ENCODE results near the gene CEACAM20. TPM values are rescaled to one million over a fixed set of nuclear protein-coding genes. Genes with fewer than 3 reads are reported as not detected.

The CEACAM20 gene
- total and polyA plus RNA-seq, 4 donors, result not detected

GRCh38 chr19:44570984-44571684, 41.7 kb upstream of the CEACAM20 start:
- 46 to 58% methylated on average over 13 of the region's 13 CpGs for WGBS, 2 donors
- H3K9me3 ChIP-seq (ENCODE audit: control insufficient read depth in 4 of 4, insufficient read depth in 3 of 4, low read length in 3 of 4), result no peaks in the 10 kb centered on the region
- H3K9ac ChIP-seq (ENCODE audit: insufficient read depth in 1 of 2, low read length in 2 of 2), result no peak overlapping the region

GRCh38 chr19:44570603-44570983, 41.1 kb upstream of the CEACAM20 start:
- no peaks in the 10 kb centered on the region for H3K4me1 ChIP-seq (ENCODE audit: control insufficient read depth in 5 of 5, insufficient read depth in 5 of 5, low read length in 5 of 5)
- H3K4me3 ChIP-seq, result no peak overlapping the region
- no peak overlapping the region for H3K9ac ChIP-seq (ENCODE audit: insufficient read depth in 1 of 2, low read length in 2 of 2)
- no peak overlapping the region for H3K27ac ChIP-seq (ENCODE audit: low read depth in 1 of 2, low read length in 1 of 2)
- no peaks in the 10 kb centered on the region for H3K36me3 ChIP-seq (ENCODE audit: control insufficient read depth in 4 of 4, insufficient read depth in 4 of 4, low read length in 4 of 4)
- TF ChIP-seq CTCF (IDR thresholded peaks at IDR 0.05; ENCODE audit: control extremely low read depth, extremely low read depth), result no peak
- 41 to 42% methylated on average over 3 of the region's 3 CpGs for WGBS, 2 donors
- H3K27me3 ChIP-seq (ENCODE audit: control insufficient read depth in 3 of 3, insufficient read depth in 3 of 3, low read length in 2 of 3), result peaks cover 0 to 3% (median 3%) of the 10 kb centered on the region in 3 donors
- no peaks in the 10 kb centered on the region for H3K9me3 ChIP-seq (ENCODE audit: control insufficient read depth in 4 of 4, insufficient read depth in 3 of 4, low read length in 3 of 4)
- ATAC-seq (ENCODE audit: insufficient read depth, low FRiP score), result no peak
- no peak for DNase-seq

More at GRCh38 chr19:44570984-44571684, 41.7 kb upstream of the CEACAM20 start:
- H3K4me3 ChIP-seq, result no peak overlapping the region
- DNase-seq, result peak; percentile 73 to 87 (median 85)
- H3K4me1 ChIP-seq (ENCODE audit: control insufficient read depth in 5 of 5, insufficient read depth in 5 of 5, low read length in 5 of 5), result no peaks in the 10 kb centered on the region
- ATAC-seq (ENCODE audit: insufficient read depth, low FRiP score), result peak; percentile 47
- TF ChIP-seq CTCF (IDR thresholded peaks at IDR 0.05; ENCODE audit: control extremely low read depth, extremely low read depth), result peak; percentile 55
- H3K36me3 ChIP-seq (ENCODE audit: control insufficient read depth in 4 of 4, insufficient read depth in 4 of 4, low read length in 4 of 4), result no peaks in the 10 kb centered on the region
- H3K27ac ChIP-seq (ENCODE audit: low read depth in 1 of 2, low read length in 1 of 2), result no peak overlapping the region
- peaks cover 0 to 3% (median 3%) of the 10 kb centered on the region in 3 donors for H3K27me3 ChIP-seq (ENCODE audit: control insufficient read depth in 3 of 3, insufficient read depth in 3 of 3, low read length in 2 of 3)

GRCh38 chr19:44567745-44568144, 38.3 kb upstream of the CEACAM20 start:
- no peak for TF ChIP-seq CTCF (IDR thresholded peaks at IDR 0.05; ENCODE audit: control extremely low read depth, extremely low read depth)
- H3K36me3 ChIP-seq (ENCODE audit: control insufficient read depth in 4 of 4, insufficient read depth in 4 of 4, low read length in 4 of 4), result no peaks in the 10 kb centered on the region
- ATAC-seq (ENCODE audit: insufficient read depth, low FRiP score) (no peak), DNase-seq (no peak)
- 69 to 86% methylated on average over 2 of the region's 2 CpGs for WGBS, 2 donors
- H3K9ac ChIP-seq (ENCODE audit: insufficient read depth in 1 of 2, low read length in 2 of 2), result no peak overlapping the region
- no peak overlapping the region for H3K27ac ChIP-seq (ENCODE audit: low read depth in 1 of 2, low read length in 1 of 2)
- no peaks in the 10 kb centered on the region for H3K9me3 ChIP-seq (ENCODE audit: control insufficient read depth in 4 of 4, insufficient read depth in 3 of 4, low read length in 3 of 4)
- no peaks in the 10 kb centered on the region for H3K4me1 ChIP-seq (ENCODE audit: control insufficient read depth in 5 of 5, insufficient read depth in 5 of 5, low read length in 5 of 5)
- H3K27me3 ChIP-seq (ENCODE audit: control insufficient read depth in 3 of 3, insufficient read depth in 3 of 3, low read length in 2 of 3), result peaks cover 0 to 3% (median 3%) of the 10 kb centered on the region in 3 donors
- H3K4me3 ChIP-seq, result no peak overlapping the region

Measured in lung (tissue), 12 donors.